ENCODE data around the gene EYA2. TPM values are rescaled to one million over a fixed set of nuclear protein-coding genes. Genes with fewer than 3 reads are reported as not detected.

EYA2 gene
- total RNA-seq, 4 donors from 2014 or later: 8.9 to 18.0 (median 9.5) TPM

- DNase-seq (ENCODE audit: low spot score) (no peak), ATAC-seq (ENCODE audit: low FRiP score) (no peak)
- no peak for TF ChIP-seq CTCF (IDR thresholded peaks at IDR 0.05)
Measured at GRCh38 chr20:46936415-46937156, 41.9 kb downstream of the EYA2 start.

GRCh38 chr20:46937157-46937523 is 42.5 kb downstream of the EYA2 start:
- no peak for DNase-seq (ENCODE audit: low spot score)
- TF ChIP-seq CTCF (IDR thresholded peaks at IDR 0.05): no peak
- no peak for ATAC-seq (ENCODE audit: low FRiP score)

- no peak for ATAC-seq (ENCODE audit: low FRiP score)
- no peak for TF ChIP-seq CTCF (IDR thresholded peaks at IDR 0.05)
- DNase-seq (ENCODE audit: low spot score): no peak
Measured at GRCh38 chr20:46937533-46938226, 43.0 kb downstream of the EYA2 start.

GRCh38 chr20:46938434-46938833 is 43.8 kb downstream of the EYA2 start:
- DNase-seq (ENCODE audit: low spot score): no peak
- TF ChIP-seq CTCF (IDR thresholded peaks at IDR 0.05): no peak
- ATAC-seq (ENCODE audit: low FRiP score): no peak

- DNase-seq (ENCODE audit: low spot score): no peak
- ATAC-seq (ENCODE audit: low FRiP score): no peak
- TF ChIP-seq CTCF (IDR thresholded peaks at IDR 0.05): no peak
Measured at GRCh38 chr20:46939031-46939965, 44.7 kb downstream of the EYA2 start.

- TF ChIP-seq CTCF (IDR thresholded peaks at IDR 0.05): no peak
- ATAC-seq (ENCODE audit: low FRiP score): no peak
- DNase-seq (ENCODE audit: low spot score): no peak
Measured at GRCh38 chr20:46940616-46941015, 46.0 kb downstream of the EYA2 start.
